Erythroblast (primary cell): ENCODE measurements around the gene SNN.

Source experiments
- DNase-seq, 2 experiments: peaks; one replicate each; lab custom pipeline; 2025; lab: John Stamatoyannopoulos, UW
- GATA1 ChIP-seq: IDR thresholded peaks from 2 replicates; pipeline ENCODE4 v1.6.1; 2011; ENCODE audit warnings: low read depth, mild to moderate bottlenecking, control low read depth, low read length, moderate library complexity
- POLR2A ChIP-seq: IDR thresholded peaks from 2 replicates; pipeline ENCODE4 v1.6.1; 2011; ENCODE audit warnings: mild to moderate bottlenecking, low read length

SNN gene

GRCh38 chr16:11697319-11697718, 29.1 kb downstream of the SNN start:
- no peak for DNase-seq
- TF ChIP-seq GATA1 (no peak), POLR2A (no peak)

DNA sequence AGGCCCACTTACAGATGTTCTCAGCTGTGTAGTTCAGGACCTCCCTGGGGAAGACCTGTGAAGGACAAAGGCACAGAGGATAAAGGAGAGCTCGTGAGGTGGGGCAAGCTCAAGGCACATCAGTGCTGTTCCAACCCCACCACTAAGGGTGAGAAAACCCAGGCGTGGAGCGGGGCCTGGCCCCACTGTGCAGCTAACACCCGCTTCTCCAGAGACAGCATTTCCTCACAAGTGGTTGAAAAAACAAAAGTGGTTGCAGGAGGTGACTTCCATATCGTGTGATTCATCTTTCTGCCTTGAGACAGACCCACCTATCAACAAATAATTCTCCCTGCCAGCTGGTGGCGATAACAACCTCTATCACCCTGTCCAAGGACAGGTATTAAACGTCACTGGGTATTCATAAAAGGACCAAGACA, 30.0 kb downstream of the SNN start:
- TF ChIP-seq POLR2A (no peak), GATA1 (no peak)
- peak in 1 of 2 experiments; percentile 17 for DNase-seq

DNA sequence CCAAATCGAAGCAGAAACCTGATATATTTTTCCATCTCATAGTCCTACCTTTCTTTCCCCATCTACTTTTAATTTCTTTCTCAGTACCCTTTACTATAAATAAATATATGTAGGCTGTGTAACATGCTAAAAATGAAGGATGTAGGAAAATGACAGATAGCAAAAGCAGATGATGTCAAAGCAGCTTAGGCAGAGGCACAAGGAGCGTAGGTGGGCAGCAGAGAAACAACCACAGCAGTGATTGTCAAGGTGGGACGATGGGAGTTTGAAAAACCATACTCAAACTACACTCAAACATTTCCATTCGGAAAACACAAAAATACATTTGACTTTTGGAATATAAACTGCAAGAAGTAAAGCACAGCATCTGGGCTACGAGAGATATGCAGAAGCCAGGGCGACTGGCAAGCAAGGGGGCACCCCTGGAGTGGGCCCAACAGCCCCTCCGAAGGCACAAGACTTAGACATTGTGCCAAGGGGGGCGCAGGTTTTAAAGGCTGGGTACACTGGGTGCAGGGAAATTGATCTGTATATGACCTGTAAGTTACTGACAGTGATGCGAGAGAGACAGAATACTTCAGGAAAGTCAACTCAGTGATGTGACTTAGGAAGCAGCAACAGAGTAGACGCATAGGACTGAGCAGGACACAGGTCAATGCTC, 31.1 kb downstream of the SNN start:
- no peak for DNase-seq
- no peak for TF ChIP-seq GATA1
- no peak for TF ChIP-seq POLR2A

- TF ChIP-seq POLR2A (no peak), GATA1 (no peak)
- no peak for DNase-seq
Measured at GRCh38 chr16:11700264-11701029, 32.2 kb downstream of the SNN start.

- DNase-seq = peak; percentile 62 to 75
- no peak for TF ChIP-seq POLR2A
- TF ChIP-seq GATA1 = no peak
Measured at GRCh38 chr16:11705311-11706025, 37.2 kb downstream of the SNN start.

GRCh38 chr16:11706180-11706742, 38.0 kb downstream of the SNN start:
- peak; percentile 55 to 77 for DNase-seq
- TF ChIP-seq GATA1 (no peak), POLR2A (no peak)

DNA sequence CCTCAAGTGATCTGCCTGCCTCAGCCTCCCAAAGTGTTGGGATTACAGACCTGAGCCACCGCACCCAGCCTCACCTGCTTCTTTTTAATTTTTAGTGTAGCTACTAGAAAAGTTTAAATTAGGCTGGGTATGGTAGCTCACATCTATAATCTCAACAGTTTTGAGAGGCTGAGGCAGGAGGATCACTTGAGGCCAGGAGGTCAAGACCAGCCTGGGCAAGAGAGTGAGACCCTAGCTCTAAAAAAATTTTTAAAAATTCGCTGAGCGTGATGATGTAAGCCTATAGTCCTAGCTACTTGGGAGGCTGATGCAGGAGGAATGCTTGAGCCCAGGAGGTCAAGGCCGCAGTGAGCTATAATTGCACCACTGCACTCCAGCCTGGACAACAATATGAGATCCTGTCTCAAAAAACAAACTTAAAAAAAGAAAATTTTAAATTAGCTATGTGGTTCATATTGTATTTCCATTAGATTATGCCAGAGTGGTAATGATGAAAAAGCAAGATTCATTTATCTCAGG, 39.5 kb downstream of the SNN start:
- no peak for TF ChIP-seq GATA1
- TF ChIP-seq POLR2A = no peak
- no peak for DNase-seq

GRCh38 chr16:11708421-11708820, 40.2 kb downstream of the SNN start:
- DNase-seq = no peak
- TF ChIP-seq POLR2A = no peak
- TF ChIP-seq GATA1 = no peak

DNA sequence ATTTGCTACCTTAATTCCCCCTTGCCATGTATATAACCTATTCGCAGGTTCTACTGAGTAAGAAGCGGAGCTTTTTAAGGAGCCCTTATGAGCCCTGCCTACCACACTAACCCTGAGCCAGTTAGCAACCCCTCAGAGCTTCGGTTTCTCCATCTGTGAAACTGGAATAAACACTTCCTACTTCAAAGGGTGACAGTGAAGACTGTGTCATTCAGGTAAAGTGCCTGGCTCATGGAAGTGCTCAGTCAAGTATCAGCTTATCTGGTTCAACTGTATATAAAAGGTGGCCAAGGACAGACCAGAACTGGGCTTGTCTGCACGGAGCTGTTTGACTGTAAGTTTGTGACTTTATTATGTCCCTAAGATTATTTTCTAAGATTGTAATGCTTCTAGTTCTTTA, 43.4 kb downstream of the SNN start:
- DNase-seq = no peak
- TF ChIP-seq POLR2A (no peak), GATA1 (no peak)

DNA sequence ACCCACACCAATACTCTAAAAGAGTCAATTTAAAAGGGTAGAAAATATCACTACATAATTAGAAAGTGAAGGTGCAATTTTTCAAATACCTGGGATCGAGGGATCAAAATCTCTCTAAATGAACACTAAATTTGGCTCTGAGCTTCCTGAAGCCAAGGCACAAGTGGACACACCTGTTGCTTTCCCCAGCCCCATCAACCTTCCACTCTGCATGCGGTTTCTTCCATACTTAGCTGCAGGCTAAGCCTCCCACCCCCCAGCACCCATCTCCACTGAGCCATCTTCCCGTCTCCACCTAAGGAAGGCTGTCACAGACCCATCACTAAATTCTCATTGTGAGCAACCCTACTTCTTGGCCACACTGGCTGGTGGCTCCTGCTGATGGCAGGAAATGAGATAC, 43.9 kb downstream of the SNN start:
- no peak for DNase-seq
- TF ChIP-seq POLR2A (no peak), GATA1 (no peak)

DNA sequence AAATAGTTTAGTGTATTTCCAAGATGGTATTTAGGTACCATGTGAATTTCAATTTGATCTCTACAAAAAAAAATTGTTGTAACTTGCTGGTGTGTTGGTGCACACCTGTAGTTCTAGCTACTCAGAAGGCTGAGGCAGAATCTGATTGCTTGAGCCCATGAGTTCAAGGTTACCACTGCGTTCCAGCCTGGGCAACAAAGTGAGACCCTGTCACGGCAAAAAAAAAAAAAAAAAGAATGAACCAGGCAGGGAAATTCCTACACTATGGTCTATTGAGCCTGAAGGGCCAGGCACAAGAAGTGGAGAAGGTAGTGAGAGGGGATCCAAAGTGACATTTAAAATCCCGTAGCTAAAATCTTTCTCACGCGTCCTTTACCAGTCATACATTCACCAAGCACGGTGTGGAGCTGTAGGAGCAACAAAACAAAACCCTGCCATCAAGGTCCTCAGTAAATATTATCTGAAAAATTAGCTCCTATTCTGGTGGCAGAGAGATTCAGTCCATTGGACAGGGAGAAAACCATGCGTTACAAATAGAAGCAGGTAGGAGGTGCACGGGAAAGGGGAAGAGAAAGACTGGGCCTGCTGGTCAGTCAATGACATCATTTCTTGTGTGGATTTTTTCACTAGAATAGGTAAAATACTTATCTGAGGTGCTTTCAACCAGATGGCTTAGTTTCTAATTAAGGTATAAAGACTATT, 47.1 kb downstream of the SNN start:
- no peak for DNase-seq
- no peak for TF ChIP-seq GATA1
- no peak for TF ChIP-seq POLR2A

DNA sequence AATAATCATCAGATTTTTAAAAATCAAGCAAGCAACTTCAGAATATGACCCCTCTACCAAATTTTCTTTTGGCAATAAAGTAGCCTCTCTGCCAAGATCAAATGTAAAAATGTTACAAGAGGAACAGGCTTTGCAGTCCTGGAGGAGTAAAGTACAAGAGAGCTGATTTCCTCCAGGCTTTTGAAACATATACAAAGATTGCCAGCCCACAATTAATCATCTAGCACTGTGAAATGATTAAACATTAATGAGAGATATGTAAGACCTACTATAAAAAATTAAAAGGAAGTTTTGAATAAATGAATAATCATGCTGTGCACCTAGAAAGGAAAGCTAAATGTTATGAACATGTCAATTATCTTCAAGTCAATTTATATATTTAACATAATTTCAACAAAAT, 48.1 kb downstream of the SNN start:
- TF ChIP-seq GATA1 (no peak), POLR2A (no peak)
- DNase-seq = no peak

- DNase-seq = no peak
- TF ChIP-seq POLR2A (no peak), GATA1 (no peak)
Measured at GRCh38 chr16:11717811-11718210, 49.6 kb downstream of the SNN start.

GRCh38 chr16:11719171-11719570, 50.9 kb downstream of the SNN start:
- TF ChIP-seq POLR2A = no peak
- TF ChIP-seq GATA1 = no peak
- DNase-seq = no peak

DNA sequence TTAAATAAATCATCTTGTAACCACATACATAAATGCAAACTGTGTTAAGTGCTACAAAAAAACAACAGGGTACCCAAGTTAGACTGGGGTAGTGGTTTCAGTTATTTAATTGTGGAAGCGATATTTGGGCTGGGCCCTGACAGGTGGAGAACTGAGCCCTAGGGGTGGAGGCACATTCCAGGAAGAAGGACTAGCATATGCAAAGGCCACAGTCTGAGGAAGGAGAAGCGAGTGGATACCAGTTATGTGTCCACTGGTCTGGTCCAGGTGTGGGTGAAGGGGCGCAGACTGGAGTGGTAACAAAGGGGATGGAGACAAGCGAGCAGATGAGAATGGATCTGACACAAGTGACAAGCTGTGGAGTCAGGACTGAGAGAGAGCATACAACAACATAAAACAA, 51.5 kb downstream of the SNN start:
- TF ChIP-seq GATA1 (no peak), POLR2A (no peak)
- no peak for DNase-seq
